MCF 10A (cell line): ENCODE data around the gene MORN1. TPM values are rescaled to one million over a fixed set of nuclear protein-coding genes. Genes with fewer than 3 reads are reported as not detected.

Source experiments
- BruUV-seq: library from RNA; stranded (reverse); fragments of 400-500 nt; replicated peaks from 2 replicates; lab custom pipeline; 2021; lab: Mats Ljungman, UMichigan
- CTCF ChIA-PET: fragments of 300-600 bp; sonication (Branson Sonifier 250); formaldehyde crosslinking; extraction: SDS; loops from one replicate; lab custom pipeline; 2021; ENCODE audit warnings: antibody characterized with exemption, inconsistent platforms; lab: Yijun Ruan, JAX
- POLR2A ChIA-PET: fragments of 300-600, 350-650 bp; sonication (Branson Sonifier 250); formaldehyde crosslinking; extraction: SDS; loops from one replicate; lab custom pipeline; 2020; ENCODE audit warnings: antibody characterized with exemption, inconsistent platforms; lab: Yijun Ruan, JAX
- DNase-seq: peaks from one replicate; pipeline ENCODE4 v3.0.0-alpha.2; 2018; ENCODE audit not compliant: unreplicated experiment
- H3K27ac Mint-ChIP-seq: one replicate; pipeline ENCODE4 v1.8.0; 2022; ENCODE audit warnings: mild to moderate bottlenecking, low read depth, mixed read lengths; ENCODE audit not compliant: unreplicated experiment
- H3K27me3 Mint-ChIP-seq: one replicate; pipeline ENCODE4 v1.8.0; 2022; ENCODE audit warnings: mixed read lengths; ENCODE audit not compliant: insufficient read depth, unreplicated experiment
- H3K36me3 Mint-ChIP-seq: one replicate; pipeline ENCODE4 v1.8.0; 2022; ENCODE audit warnings: mild to moderate bottlenecking, moderate library complexity, mixed read lengths; ENCODE audit not compliant: insufficient read depth, unreplicated experiment
- H3K4me1 Mint-ChIP-seq: one replicate; pipeline ENCODE4 v1.8.0; 2022; ENCODE audit warnings: mixed read lengths; ENCODE audit not compliant: insufficient read depth, unreplicated experiment
- H3K4me3 Mint-ChIP-seq: one replicate; pipeline ENCODE4 v1.8.0; 2022; ENCODE audit warnings: mild to moderate bottlenecking, moderate library complexity, mixed read lengths; ENCODE audit not compliant: unreplicated experiment
- H3K9me3 Mint-ChIP-seq: one replicate; pipeline ENCODE4 v1.8.0; 2022; ENCODE audit warnings: mixed read lengths; ENCODE audit not compliant: unreplicated experiment
- intact Hi-C: fragments of 100-400 bp; cut with micrococcal nuclease; formaldehyde crosslinking; loops from 2 replicates; pipeline ENCODE4 v1.14.1; 2022
- total RNA-seq: library from RNA; stranded (reverse); gene quantifications from 2 replicates; pipeline ENCODE4 v1.2.3, GENCODE V29; 2022
- TF ChIP-seq, protein P1 (sequence below): fragments of 200-600 bp; IDR thresholded peaks from one replicate; pipeline ENCODE4 v1.8.0; 2022; ENCODE audit warnings: antibody characterized with exemption, mild to moderate bottlenecking; ENCODE audit not compliant: unreplicated experiment

MORN1 gene
- total RNA-seq, 1 experiment from 2014 or later: 19.4 TPM

DNA sequence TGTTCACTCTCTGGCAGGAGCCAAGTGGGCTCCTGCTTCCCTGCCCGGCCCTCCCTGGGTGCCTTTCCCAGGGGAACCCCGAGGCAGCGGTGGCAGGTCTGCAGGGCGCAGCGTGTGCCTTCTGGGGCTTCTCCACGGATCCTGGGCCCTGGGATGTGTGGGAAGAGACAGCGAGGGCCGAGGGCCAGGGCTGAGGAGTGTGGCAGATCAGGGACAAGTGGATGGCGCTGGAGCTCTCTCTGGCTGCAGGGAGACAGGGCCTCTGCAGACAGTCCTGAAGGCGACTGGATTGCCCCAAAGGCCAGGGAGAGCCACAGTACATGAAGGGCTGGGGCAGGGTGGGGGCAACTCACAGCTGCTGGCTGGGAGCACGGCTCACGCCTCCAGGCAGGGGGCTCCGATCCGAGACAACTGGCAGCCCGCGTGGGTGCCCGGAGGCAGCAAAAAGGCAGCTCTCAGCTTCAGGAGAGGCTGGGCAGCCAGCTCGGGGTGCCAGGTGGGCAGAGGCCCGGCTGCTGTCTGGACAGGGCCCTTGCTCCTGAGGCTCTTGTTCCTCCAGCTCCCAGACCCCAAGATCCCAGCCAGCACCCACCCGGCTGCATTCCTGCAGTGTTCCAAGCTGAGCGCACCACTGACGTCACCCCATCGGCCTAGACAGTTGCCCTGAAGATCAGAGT is 16.0 kb downstream of the MORN1 start:
- intact Hi-C loops: no loop called here
- Mint-ChIP-seq H3K4me1 (no peaks in the 10 kb centered on the region), H3K36me3 (peaks cover 32% of the 10 kb centered on the region), H3K9me3 (no peaks in the 10 kb centered on the region), H3K27ac (no peak overlapping the region), H3K27me3 (no peaks in the 10 kb centered on the region), H3K4me3 (no peak overlapping the region)
- TF ChIP-seq, protein P1, sequence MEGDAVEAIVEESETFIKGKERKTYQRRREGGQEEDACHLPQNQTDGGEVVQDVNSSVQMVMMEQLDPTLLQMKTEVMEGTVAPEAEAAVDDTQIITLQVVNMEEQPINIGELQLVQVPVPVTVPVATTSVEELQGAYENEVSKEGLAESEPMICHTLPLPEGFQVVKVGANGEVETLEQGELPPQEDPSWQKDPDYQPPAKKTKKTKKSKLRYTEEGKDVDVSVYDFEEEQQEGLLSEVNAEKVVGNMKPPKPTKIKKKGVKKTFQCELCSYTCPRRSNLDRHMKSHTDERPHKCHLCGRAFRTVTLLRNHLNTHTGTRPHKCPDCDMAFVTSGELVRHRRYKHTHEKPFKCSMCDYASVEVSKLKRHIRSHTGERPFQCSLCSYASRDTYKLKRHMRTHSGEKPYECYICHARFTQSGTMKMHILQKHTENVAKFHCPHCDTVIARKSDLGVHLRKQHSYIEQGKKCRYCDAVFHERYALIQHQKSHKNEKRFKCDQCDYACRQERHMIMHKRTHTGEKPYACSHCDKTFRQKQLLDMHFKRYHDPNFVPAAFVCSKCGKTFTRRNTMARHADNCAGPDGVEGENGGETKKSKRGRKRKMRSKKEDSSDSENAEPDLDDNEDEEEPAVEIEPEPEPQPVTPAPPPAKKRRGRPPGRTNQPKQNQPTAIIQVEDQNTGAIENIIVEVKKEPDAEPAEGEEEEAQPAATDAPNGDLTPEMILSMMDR: no peak
- ChIA-PET CTCF (interaction anchor here (0.9 kb wide), 1 partner anchor 180 kb away, joined by 4 read pairs; no protein-coding TSS in a partner anchor), POLR2A (no interaction called here)
- no peak for DNase-seq
- BruUV-seq: no TSS peak

GRCh38 chr1:2374252-2375155 is 16.9 kb downstream of the MORN1 start:
- POLR2A ChIA-PET: no interaction called here
- Mint-ChIP-seq H3K4me1 (no peaks in the 10 kb centered on the region), H3K27ac (no peak overlapping the region), H3K9me3 (no peaks in the 10 kb centered on the region), H3K4me3 (no peak overlapping the region), H3K36me3 (peaks cover 25% of the 10 kb centered on the region), H3K27me3 (no peaks in the 10 kb centered on the region)
- BruUV-seq: no TSS peak
- intact Hi-C loops: no loop called here
- no peak for DNase-seq
- CTCF ChIA-PET: interaction anchor here (0.5 to 0.9 kb wide), 2 partner anchors 179 to 1003 kb away, joined by 4 to 5 read pairs; no protein-coding TSS in a partner anchor
- TF ChIP-seq, protein P1: no peak

GRCh38 chr1:2373551-2374251 is 17.7 kb downstream of the MORN1 start:
- Mint-ChIP-seq H3K27ac (no peak overlapping the region), H3K27me3 (no peaks in the 10 kb centered on the region), H3K9me3 (no peaks in the 10 kb centered on the region), H3K4me1 (no peaks in the 10 kb centered on the region), H3K36me3 (peaks cover 25% of the 10 kb centered on the region), H3K4me3 (no peak overlapping the region)
- no TSS peak for BruUV-seq
- no peak for DNase-seq
- TF ChIP-seq, protein P1: no peak
- POLR2A ChIA-PET: no interaction called here
- intact Hi-C loops: no loop called here
- CTCF ChIA-PET: no interaction called here
